ENCODE results near the gene TACC2. TPM values are rescaled to one million over a fixed set of nuclear protein-coding genes. Genes with fewer than 3 reads are reported as not detected.

The TACC2 gene
- total RNA-seq, 4 donors from 2014 or later = 95.9 to 122 (median 114) TPM

- H3K36me3 ChIP-seq = no peaks in the 10 kb centered on the region
- intact Hi-C loops (cut with DNase I) = no loop called here
- H3K27me3 ChIP-seq = no peaks in the 10 kb centered on the region
- 97% methylated on average over 8 to 9 of the region's 9 CpGs for WGBS, 2 donors
- no peak for DNase-seq
- H3K4me1 ChIP-seq = peaks cover 14 to 33% of the 10 kb centered on the region in 2 donors
- H3K9me3 ChIP-seq = no peaks in the 10 kb centered on the region
- no peak for TF ChIP-seq POLR2A (IDR thresholded peaks at IDR 0.05)
- no peak for TF ChIP-seq CTCF (IDR thresholded peaks at IDR 0.05)
- no peak overlapping the region for H3K4me3 ChIP-seq (replicated peaks in 1 of 3)
- H3K27ac ChIP-seq = no peak overlapping the region
Observed at GRCh38 chr10:122049076-122049475, 60.1 kb downstream of the TACC2 start.

- Histone ChIP-seq H3K4me3 (replicated peaks in 1 of 3) (no peak overlapping the region), H3K9me3 (no peaks in the 10 kb centered on the region), H3K27ac (peak overlapping the region in 2 of 3 donors; percentile 59 to 94), H3K36me3 (no peaks in the 10 kb centered on the region), H3K4me1 (peaks cover 9 to 25% of the 10 kb centered on the region in 2 donors), H3K27me3 (no peaks in the 10 kb centered on the region)
- intact Hi-C loops (cut with DNase I) = loop anchor here (5.0 to 10.0 kb wide), 2 partner anchors 64 to 123 kb away; partner anchors contain the start of gene ATE1
- no peak for DNase-seq
- TF ChIP-seq POLR2A (IDR thresholded peaks at IDR 0.05) (no peak), CTCF (IDR thresholded peaks at IDR 0.05) (no peak)
- 94% methylated on average over 10 of the region's 10 CpGs for WGBS, 2 donors
Observed at GRCh38 chr10:122050311-122050710, 61.3 kb downstream of the TACC2 start.

- no peak for TF ChIP-seq POLR2A (IDR thresholded peaks at IDR 0.05)
- TF ChIP-seq CTCF (IDR thresholded peaks at IDR 0.05) = no peak
- intact Hi-C loops (cut with DNase I) = loop anchor here (5.0 to 10.0 kb wide), 2 partner anchors 64 to 124 kb away; partner anchors contain the start of gene ATE1
- H3K9me3 ChIP-seq = no peaks in the 10 kb centered on the region
- no peak overlapping the region for H3K4me3 ChIP-seq (replicated peaks in 1 of 3)
- peaks cover 9 to 25% of the 10 kb centered on the region in 2 donors for H3K4me1 ChIP-seq
- WGBS, 2 donors = 91 to 95% methylated on average over 9 of the region's 9 CpGs
- H3K27ac ChIP-seq = peak overlapping the region; percentile 59 to 94 (median 75)
- no peaks in the 10 kb centered on the region for H3K27me3 ChIP-seq
- no peaks in the 10 kb centered on the region for H3K36me3 ChIP-seq
- peak in 1 of 2 donors; percentile 16 for DNase-seq
Observed at GRCh38 chr10:122050811-122051210, 61.8 kb downstream of the TACC2 start.

GRCh38 chr10:122051609-122052385, 62.8 kb downstream of the TACC2 start:
- H3K4me1 ChIP-seq = peaks cover 9 to 25% of the 10 kb centered on the region in 2 donors
- TF ChIP-seq POLR2A (IDR thresholded peaks at IDR 0.05) = no peak
- peak; percentile 52 to 92 (median 61) for TF ChIP-seq CTCF (IDR thresholded peaks at IDR 0.05)
- 65 to 77% methylated on average over 2 of the region's 2 CpGs for WGBS, 2 donors
- H3K4me3 ChIP-seq (replicated peaks in 1 of 3) = no peak overlapping the region
- intact Hi-C loops (cut with DNase I) = loop anchor here (5.0 to 10.0 kb wide), 2 partner anchors 63 to 124 kb away; partner anchors contain the start of gene ATE1
- H3K27ac ChIP-seq = peak overlapping the region; percentile 59 to 94 (median 75)
- no peaks in the 10 kb centered on the region for H3K27me3 ChIP-seq
- H3K36me3 ChIP-seq = no peaks in the 10 kb centered on the region
- no peaks in the 10 kb centered on the region for H3K9me3 ChIP-seq
- DNase-seq = peak; percentile 81 to 84

- DNase-seq = no peak
- no peak overlapping the region for H3K4me3 ChIP-seq (replicated peaks in 1 of 3)
- H3K4me1 ChIP-seq = peaks cover 9 to 25% of the 10 kb centered on the region in 2 donors
- no peaks in the 10 kb centered on the region for H3K27me3 ChIP-seq
- WGBS, 2 donors = 91 to 95% methylated on average over 6 of the region's 6 CpGs
- intact Hi-C loops (cut with DNase I) = loop anchor here (5.0 to 10.0 kb wide), 2 partner anchors 62 to 125 kb away; partner anchors contain the start of gene ATE1
- no peaks in the 10 kb centered on the region for H3K36me3 ChIP-seq
- H3K9me3 ChIP-seq = no peaks in the 10 kb centered on the region
- no peak overlapping the region for H3K27ac ChIP-seq
- TF ChIP-seq POLR2A (IDR thresholded peaks at IDR 0.05) (no peak), CTCF (IDR thresholded peaks at IDR 0.05) (no peak)
Observed at GRCh38 chr10:122052701-122053100, 63.7 kb downstream of the TACC2 start.

All from thyroid gland (tissue), 4 donors.